Neural cell (in vitro differentiated cells): ENCODE data around the gene ADNP2. TPM values are rescaled to one million over a fixed set of nuclear protein-coding genes. Genes with fewer than 3 reads are reported as not detected.

ENCODE experiments used
- H2AFZ ChIP-seq: fragments of 200-600, 300-800 bp; sonication (generic), shearing (Covaris generic); 2 replicates; pipeline ENCODE4 v1.6.0; 2014; ENCODE audit warnings: low read depth, mild to moderate bottlenecking, antibody characterized with exemption, low read length, moderate library complexity
- H3F3A ChIP-seq: fragments of 200-600 bp; shearing (Covaris generic); 2 replicates; pipeline ENCODE4 v1.6.1; 2016; ENCODE audit warnings: mild to moderate bottlenecking, moderate library complexity, mixed read lengths, antibody characterized with exemption, low read length; ENCODE audit not compliant: insufficient read depth, poor library complexity, severe bottlenecking
- H3K27ac ChIP-seq: fragments of 200-600, 300-800 bp; sonication (generic), shearing (Covaris generic); 2 replicates; pipeline ENCODE4 v1.5.1; 2014; ENCODE audit warnings: mild to moderate bottlenecking, low read length, moderate library complexity
- H3K27me3 ChIP-seq: fragments of 300-800, 200-600 bp; sonication (generic), shearing (Covaris generic); 2 replicates; pipeline ENCODE4 v1.6.0; 2014; ENCODE audit warnings: mild to moderate bottlenecking, low read depth, low read length, moderate library complexity; ENCODE audit not compliant: insufficient read depth
- H3K36me3 ChIP-seq: fragments of 300-800, 200-600 bp; sonication (generic), shearing (Covaris generic); 2 replicates; pipeline ENCODE4 v1.5.1; 2014; ENCODE audit warnings: mild to moderate bottlenecking, antibody characterized with exemption, low read length, moderate library complexity; ENCODE audit not compliant: insufficient read depth
- H3K4me2 ChIP-seq: fragments of 300-800, 200-600 bp; sonication (generic), shearing (Covaris generic); 2 replicates; pipeline ENCODE4 v1.6.0; 2014; ENCODE audit warnings: mild to moderate bottlenecking, low read length
- H3K4me3 ChIP-seq: fragments of 300-800, 200-600 bp; sonication (generic), shearing (Covaris generic); 2 replicates; pipeline ENCODE4 v1.5.1; 2014; ENCODE audit warnings: mild to moderate bottlenecking, low read length, moderate library complexity
- H3K79me2 ChIP-seq: fragments of 200-600 bp; shearing (Covaris generic); replicated peaks from 2 replicates; pipeline ENCODE4 v1.6.0; 2014; ENCODE audit warnings: mild to moderate bottlenecking, low read length, moderate library complexity; ENCODE audit not compliant: insufficient read depth
- H3K9ac ChIP-seq: fragments of 300-800, 200-600 bp; sonication (generic), shearing (Covaris generic); 2 replicates; pipeline ENCODE4 v1.6.1; 2016; ENCODE audit warnings: mild to moderate bottlenecking, low read length, mixed read lengths
- H3K9me2 ChIP-seq: fragments of 200-600 bp; shearing (Covaris generic); 2 replicates; pipeline ENCODE4 v1.6.1; 2016; ENCODE audit warnings: mild to moderate bottlenecking, low read length, mixed read lengths; ENCODE audit not compliant: insufficient read depth
- H3K9me3 ChIP-seq: fragments of 200-600, 300-800 bp; sonication (generic), shearing (Covaris generic); 2 replicates; pipeline ENCODE4 v1.6.1; 2016; ENCODE audit warnings: mild to moderate bottlenecking, mixed run types, low read length, moderate library complexity, mixed read lengths
- H4K20me1 ChIP-seq: fragments of 200-600 bp; shearing (Covaris generic); 2 replicates; pipeline ENCODE4 v1.6.1; 2016; ENCODE audit warnings: mild to moderate bottlenecking, mixed run types; ENCODE audit not compliant: insufficient read depth
- EP300 ChIP-seq: fragments of 450-650 bp; conservative IDR thresholded peaks from 2 replicates; pipeline ENCODE4 v1.6.1; 2014; ENCODE audit warnings: antibody characterized with exemption, mild to moderate bottlenecking, moderate library complexity; ENCODE audit not compliant: poor library complexity, severe bottlenecking
- EZH2 ChIP-seq: fragments of 200-600, 300-800 bp; shearing (Covaris generic), sonication (generic); IDR thresholded peaks from 2 replicates; pipeline ENCODE4 v1.6.1; 2014; ENCODE audit warnings: antibody characterized with exemption, low read length, borderline replicate concordance, mild to moderate bottlenecking; ENCODE audit not compliant: insufficient read depth, poor library complexity, severe bottlenecking
- MXI1 ChIP-seq: fragments of 450-650 bp; conservative IDR thresholded peaks from 2 replicates; pipeline ENCODE4 v1.6.1; 2014; ENCODE audit warnings: antibody characterized with exemption, mild to moderate bottlenecking; ENCODE audit not compliant: poor library complexity, severe bottlenecking
- POLR2AphosphoS5 ChIP-seq: IDR thresholded peaks from 2 replicates; pipeline ENCODE4 v1.6.1; 2012
- RAD21 ChIP-seq: fragments of 450-650 bp; conservative IDR thresholded peaks from 2 replicates; pipeline ENCODE4 v1.6.1; 2014; ENCODE audit warnings: antibody characterized with exemption, mild to moderate bottlenecking, moderate library complexity
- SMC3 ChIP-seq: fragments of 450-650 bp; conservative IDR thresholded peaks from 2 replicates; pipeline ENCODE4 v1.6.1; 2014; ENCODE audit warnings: antibody characterized with exemption, mild to moderate bottlenecking, moderate library complexity; ENCODE audit not compliant: poor library complexity
- TAF1 ChIP-seq: IDR thresholded peaks from 2 replicates; pipeline ENCODE4 v1.6.1; 2012; ENCODE audit warnings: low read depth
- polyA plus RNA-seq: library from polyadenylated mRNA; depleted of rRNA; stranded (reverse); fragments of >200 nt; gene quantifications from 2 replicates; pipeline ENCODE4 v1.2.3, GENCODE V29; 2014
- TF ChIP-seq, protein P1 (sequence below): fragments of 450-650 bp; IDR thresholded peaks from 2 replicates; pipeline ENCODE4 v1.5.1; 2014; ENCODE audit warnings: antibody characterized with exemption, mild to moderate bottlenecking, moderate library complexity; ENCODE audit not compliant: poor library complexity, severe bottlenecking
- TF ChIP-seq, protein P2 (sequence below): IDR thresholded peaks from 2 replicates; pipeline ENCODE4 v1.6.1; 2012; ENCODE audit warnings: borderline replicate concordance

The ADNP2 gene
- polyA plus RNA-seq, 1 donor from 2014 or later, result 16.9 TPM

- Histone ChIP-seq H3K4me2 (no peak overlapping the region), H3K4me3 (no peak overlapping the region), H3K9me2 (no peaks in the 10 kb centered on the region), H3K9ac (no peak overlapping the region), H3K27ac (no peak overlapping the region), H3K27me3 (no peaks in the 10 kb centered on the region), H3K36me3 (peaks cover 6% of the 10 kb centered on the region), H3F3A (no peaks in the 10 kb centered on the region), H4K20me1 (no peaks in the 10 kb centered on the region), H2AFZ (no peak overlapping the region), H3K9me3 (no peaks in the 10 kb centered on the region), H3K79me2 (peaks cover 26% of the 10 kb centered on the region)
- no peak for TF ChIP-seq RAD21
- no peak for TF ChIP-seq MXI1
These were observed 23.2 kb downstream of the ADNP2 start for GRCh38 chr18:80132180-80132812.

DNA sequence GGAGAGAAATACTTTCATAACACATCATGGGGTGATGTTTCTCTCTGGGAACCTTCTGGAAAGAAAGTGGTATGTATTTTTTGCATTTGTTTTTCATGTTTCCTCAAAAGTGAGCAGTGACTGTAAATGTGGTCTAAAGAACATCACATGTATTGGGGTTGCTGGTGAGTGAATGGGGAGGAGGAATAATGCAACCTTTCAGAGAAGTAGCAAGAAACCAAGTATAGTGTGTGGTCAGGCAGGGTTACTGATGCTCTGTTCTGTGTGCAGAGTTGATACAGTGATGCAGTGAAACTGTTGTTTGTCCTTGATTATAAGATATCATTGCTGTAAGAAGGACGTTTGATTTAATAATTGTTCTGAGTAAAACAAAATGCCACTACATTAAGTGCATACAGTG lies 24.1 kb downstream of the ADNP2 start:
- no peaks in the 10 kb centered on the region for H4K20me1 ChIP-seq
- H3K79me2 ChIP-seq, result peaks cover 18% of the 10 kb centered on the region
- H3K27ac ChIP-seq, result no peak overlapping the region
- no peak overlapping the region for H3K4me3 ChIP-seq
- H3K4me2 ChIP-seq, result no peak overlapping the region
- no peak overlapping the region for H3K9ac ChIP-seq
- no peaks in the 10 kb centered on the region for H3K9me2 ChIP-seq
- no peak overlapping the region for H2AFZ ChIP-seq
- TF ChIP-seq RAD21 (no peak), EP300 (no peak), EZH2 (no peak), SMC3 (no peak), POLR2AphosphoS5 (no peak), TAF1 (no peak), MXI1 (no peak)
- TF ChIP-seq, protein P1, sequence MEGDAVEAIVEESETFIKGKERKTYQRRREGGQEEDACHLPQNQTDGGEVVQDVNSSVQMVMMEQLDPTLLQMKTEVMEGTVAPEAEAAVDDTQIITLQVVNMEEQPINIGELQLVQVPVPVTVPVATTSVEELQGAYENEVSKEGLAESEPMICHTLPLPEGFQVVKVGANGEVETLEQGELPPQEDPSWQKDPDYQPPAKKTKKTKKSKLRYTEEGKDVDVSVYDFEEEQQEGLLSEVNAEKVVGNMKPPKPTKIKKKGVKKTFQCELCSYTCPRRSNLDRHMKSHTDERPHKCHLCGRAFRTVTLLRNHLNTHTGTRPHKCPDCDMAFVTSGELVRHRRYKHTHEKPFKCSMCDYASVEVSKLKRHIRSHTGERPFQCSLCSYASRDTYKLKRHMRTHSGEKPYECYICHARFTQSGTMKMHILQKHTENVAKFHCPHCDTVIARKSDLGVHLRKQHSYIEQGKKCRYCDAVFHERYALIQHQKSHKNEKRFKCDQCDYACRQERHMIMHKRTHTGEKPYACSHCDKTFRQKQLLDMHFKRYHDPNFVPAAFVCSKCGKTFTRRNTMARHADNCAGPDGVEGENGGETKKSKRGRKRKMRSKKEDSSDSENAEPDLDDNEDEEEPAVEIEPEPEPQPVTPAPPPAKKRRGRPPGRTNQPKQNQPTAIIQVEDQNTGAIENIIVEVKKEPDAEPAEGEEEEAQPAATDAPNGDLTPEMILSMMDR, result no peak
- TF ChIP-seq, protein P2, sequence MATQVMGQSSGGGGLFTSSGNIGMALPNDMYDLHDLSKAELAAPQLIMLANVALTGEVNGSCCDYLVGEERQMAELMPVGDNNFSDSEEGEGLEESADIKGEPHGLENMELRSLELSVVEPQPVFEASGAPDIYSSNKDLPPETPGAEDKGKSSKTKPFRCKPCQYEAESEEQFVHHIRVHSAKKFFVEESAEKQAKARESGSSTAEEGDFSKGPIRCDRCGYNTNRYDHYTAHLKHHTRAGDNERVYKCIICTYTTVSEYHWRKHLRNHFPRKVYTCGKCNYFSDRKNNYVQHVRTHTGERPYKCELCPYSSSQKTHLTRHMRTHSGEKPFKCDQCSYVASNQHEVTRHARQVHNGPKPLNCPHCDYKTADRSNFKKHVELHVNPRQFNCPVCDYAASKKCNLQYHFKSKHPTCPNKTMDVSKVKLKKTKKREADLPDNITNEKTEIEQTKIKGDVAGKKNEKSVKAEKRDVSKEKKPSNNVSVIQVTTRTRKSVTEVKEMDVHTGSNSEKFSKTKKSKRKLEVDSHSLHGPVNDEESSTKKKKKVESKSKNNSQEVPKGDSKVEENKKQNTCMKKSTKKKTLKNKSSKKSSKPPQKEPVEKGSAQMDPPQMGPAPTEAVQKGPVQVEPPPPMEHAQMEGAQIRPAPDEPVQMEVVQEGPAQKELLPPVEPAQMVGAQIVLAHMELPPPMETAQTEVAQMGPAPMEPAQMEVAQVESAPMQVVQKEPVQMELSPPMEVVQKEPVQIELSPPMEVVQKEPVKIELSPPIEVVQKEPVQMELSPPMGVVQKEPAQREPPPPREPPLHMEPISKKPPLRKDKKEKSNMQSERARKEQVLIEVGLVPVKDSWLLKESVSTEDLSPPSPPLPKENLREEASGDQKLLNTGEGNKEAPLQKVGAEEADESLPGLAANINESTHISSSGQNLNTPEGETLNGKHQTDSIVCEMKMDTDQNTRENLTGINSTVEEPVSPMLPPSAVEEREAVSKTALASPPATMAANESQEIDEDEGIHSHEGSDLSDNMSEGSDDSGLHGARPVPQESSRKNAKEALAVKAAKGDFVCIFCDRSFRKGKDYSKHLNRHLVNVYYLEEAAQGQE, result no peak
- no peaks in the 10 kb centered on the region for H3K27me3 ChIP-seq
- no peaks in the 10 kb centered on the region for H3F3A ChIP-seq
- no peaks in the 10 kb centered on the region for H3K9me3 ChIP-seq
- peaks cover 6% of the 10 kb centered on the region for H3K36me3 ChIP-seq
